IPS-15b (cell line): ENCODE results near the gene OR2M5.

Source experiments
- H3K27me3 ChIP-seq: one replicate; pipeline ENCODE4 v1.6.1; 2013; ENCODE audit warnings: low read length; ENCODE audit not compliant: control insufficient read depth, insufficient read depth
- H3K36me3 ChIP-seq: one replicate; pipeline ENCODE4 v1.6.1; 2013; ENCODE audit warnings: low read length; ENCODE audit not compliant: control insufficient read depth, insufficient read depth
- H3K4me1 ChIP-seq: one replicate; pipeline ENCODE4 v1.6.1; 2013; ENCODE audit warnings: mild to moderate bottlenecking, low read length; ENCODE audit not compliant: control insufficient read depth, insufficient read depth
- H3K4me3 ChIP-seq: one replicate; pipeline ENCODE4 v1.5.1; 2013; ENCODE audit warnings: low read depth, low read length
- H3K9ac ChIP-seq: one replicate; pipeline ENCODE4 v1.6.1; 2013; ENCODE audit warnings: low read depth, mild to moderate bottlenecking, low read length
- H3K9me3 ChIP-seq: one replicate; pipeline ENCODE4 v1.6.1; 2013; ENCODE audit warnings: mild to moderate bottlenecking, low read length; ENCODE audit not compliant: control insufficient read depth, insufficient read depth

Gene OR2M5, protein sequence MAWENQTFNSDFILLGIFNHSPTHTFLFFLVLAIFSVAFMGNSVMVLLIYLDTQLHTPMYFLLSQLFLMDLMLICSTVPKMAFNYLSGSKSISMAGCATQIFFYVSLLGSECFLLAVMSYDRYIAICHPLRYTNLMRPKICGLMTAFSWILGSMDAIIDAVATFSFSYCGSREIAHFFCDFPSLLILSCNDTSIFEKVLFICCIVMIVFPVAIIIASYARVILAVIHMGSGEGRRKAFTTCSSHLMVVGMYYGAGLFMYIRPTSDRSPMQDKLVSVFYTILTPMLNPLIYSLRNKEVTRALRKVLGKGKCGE

DNA sequence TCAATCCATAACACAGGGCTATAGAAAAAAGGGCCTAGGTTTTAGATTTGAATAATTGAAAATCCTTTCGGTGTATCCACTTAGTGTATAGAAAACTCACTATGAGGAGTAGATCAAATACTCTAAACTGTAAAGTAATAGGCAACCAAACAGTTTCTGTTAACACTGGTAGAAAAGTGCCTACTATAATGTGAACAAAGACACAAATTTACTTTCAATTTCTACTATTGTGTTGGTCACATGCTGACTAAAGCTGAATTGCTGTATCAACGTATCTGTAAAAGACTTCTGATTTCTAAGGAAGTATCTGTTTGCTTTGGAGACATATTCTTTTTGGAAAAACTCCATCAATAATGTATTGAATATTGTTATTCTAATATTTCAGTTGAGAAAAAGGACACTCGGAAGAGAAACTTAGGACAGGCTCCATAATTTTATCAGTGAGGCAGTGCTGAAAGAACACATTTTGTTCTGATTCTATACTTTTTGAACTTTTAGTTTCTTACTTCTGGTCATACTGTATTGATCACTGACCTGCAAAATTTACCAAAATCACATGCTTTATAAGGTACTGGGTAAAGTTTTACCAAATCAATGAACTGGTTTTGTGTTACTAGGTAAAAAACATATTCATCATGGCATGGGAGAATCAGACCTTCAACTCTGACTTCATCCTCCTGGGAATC lies at the start of gene OR2M5:
OR2M5 (plus strand) TSS at position 636 of the 686 bp plus-strand sequence; CDS start at position 636, 0 bp downstream.
- Histone ChIP-seq H3K4me3 (no peak within 1 kb of the TSS), H3K27me3 (no peaks in the 10 kb centered on the region), H3K9me3 (peaks cover 19% of the 10 kb centered on the region), H3K9ac (no peak within 1 kb of the TSS), H3K4me1 (no peaks in the 10 kb centered on the region), H3K36me3 (no peaks in the 10 kb centered on the region)

- no peaks in the 10 kb centered on the region for H3K27me3 ChIP-seq
- H3K36me3 ChIP-seq, result no peaks in the 10 kb centered on the region
- H3K4me1 ChIP-seq, result no peaks in the 10 kb centered on the region
- H3K4me3 ChIP-seq, result no peak overlapping the region
- H3K9me3 ChIP-seq, result peaks cover 23% of the 10 kb centered on the region
- no peak overlapping the region for H3K9ac ChIP-seq
Observed at GRCh38 chr1:248098529-248098928, 46.4 kb upstream of the OR2M5 start.

GRCh38 chr1:248102847-248103246 lies 42.1 kb upstream of the OR2M5 start:
- no peaks in the 10 kb centered on the region for H3K4me1 ChIP-seq
- peaks cover 17% of the 10 kb centered on the region for H3K9me3 ChIP-seq
- no peaks in the 10 kb centered on the region for H3K36me3 ChIP-seq
- no peak overlapping the region for H3K9ac ChIP-seq
- H3K4me3 ChIP-seq, result no peak overlapping the region
- no peaks in the 10 kb centered on the region for H3K27me3 ChIP-seq

DNA sequence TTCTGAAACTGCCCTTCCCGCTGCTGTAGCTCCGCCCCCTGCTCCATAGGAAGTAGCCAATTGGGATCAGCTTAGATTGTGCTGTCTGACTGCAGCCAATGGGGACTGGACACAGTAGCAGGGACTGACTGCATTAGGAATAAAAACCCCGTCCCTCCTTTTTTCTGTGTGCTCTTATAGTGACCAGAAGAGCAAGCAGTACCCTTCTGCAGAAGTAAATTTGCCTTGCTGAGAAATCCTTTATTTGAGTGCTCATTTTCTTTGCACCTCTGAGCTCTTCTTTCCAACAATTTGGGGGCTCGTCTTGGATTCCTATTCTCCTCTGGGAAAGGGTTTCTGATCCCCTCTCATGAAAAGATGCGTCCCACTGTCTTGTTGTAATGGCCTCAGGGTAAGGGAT lies 33.8 kb upstream of the OR2M5 start:
- Histone ChIP-seq H3K27me3 (no peaks in the 10 kb centered on the region), H3K4me1 (no peaks in the 10 kb centered on the region), H3K4me3 (no peak overlapping the region), H3K9ac (no peak overlapping the region), H3K9me3 (peaks cover 28% of the 10 kb centered on the region), H3K36me3 (no peaks in the 10 kb centered on the region)

GRCh38 chr1:248114890-248115289 lies 30.1 kb upstream of the OR2M5 start:
- H3K4me1 ChIP-seq, result no peaks in the 10 kb centered on the region
- no peaks in the 10 kb centered on the region for H3K27me3 ChIP-seq
- H3K4me3 ChIP-seq, result no peak overlapping the region
- no peaks in the 10 kb centered on the region for H3K36me3 ChIP-seq
- no peak overlapping the region for H3K9ac ChIP-seq
- peaks cover 28% of the 10 kb centered on the region for H3K9me3 ChIP-seq

GRCh38 chr1:248127653-248128052 lies 17.3 kb upstream of the OR2M5 start:
- Histone ChIP-seq H3K36me3 (no peaks in the 10 kb centered on the region), H3K4me3 (no peak overlapping the region), H3K27me3 (no peaks in the 10 kb centered on the region), H3K9me3 (peaks cover 23% of the 10 kb centered on the region), H3K9ac (no peak overlapping the region), H3K4me1 (no peaks in the 10 kb centered on the region)

DNA sequence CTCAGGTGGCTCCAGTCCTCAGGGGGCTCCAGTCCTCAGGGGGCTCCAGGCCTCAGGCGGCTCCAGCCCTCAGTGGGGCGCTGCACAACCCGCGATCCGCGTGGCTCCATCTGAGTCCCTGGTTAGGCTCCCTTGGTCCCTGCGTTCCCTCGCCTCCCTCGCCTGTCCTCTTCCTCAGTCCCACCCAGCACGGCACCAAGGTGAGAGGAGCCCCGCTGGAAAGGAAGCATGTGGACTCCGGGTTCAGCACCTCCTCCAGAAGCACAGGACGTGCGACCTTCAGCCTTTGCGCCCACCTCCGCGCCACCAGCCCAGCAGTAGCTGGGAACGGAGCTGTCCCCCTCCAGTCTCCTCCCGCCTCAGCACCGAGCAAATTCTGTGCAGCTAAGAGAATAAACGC lies 8.1 kb upstream of the OR2M5 start:
- Histone ChIP-seq H3K4me3 (no peak overlapping the region), H3K9me3 (peaks cover 3% of the 10 kb centered on the region), H3K9ac (no peak overlapping the region), H3K36me3 (no peaks in the 10 kb centered on the region), H3K27me3 (no peaks in the 10 kb centered on the region), H3K4me1 (no peaks in the 10 kb centered on the region)

GRCh38 chr1:248140846-248141245 lies 4.1 kb upstream of the OR2M5 start:
- no peak overlapping the region for H3K4me3 ChIP-seq
- H3K9me3 ChIP-seq, result peaks cover 19% of the 10 kb centered on the region
- H3K36me3 ChIP-seq, result no peaks in the 10 kb centered on the region
- no peaks in the 10 kb centered on the region for H3K4me1 ChIP-seq
- no peak overlapping the region for H3K9ac ChIP-seq
- no peaks in the 10 kb centered on the region for H3K27me3 ChIP-seq

- H3K36me3 ChIP-seq, result no peaks in the 10 kb centered on the region
- no peaks in the 10 kb centered on the region for H3K27me3 ChIP-seq
- no peak overlapping the region for H3K4me3 ChIP-seq
- peaks cover 19% of the 10 kb centered on the region for H3K9me3 ChIP-seq
- no peak overlapping the region for H3K9ac ChIP-seq
- no peaks in the 10 kb centered on the region for H3K4me1 ChIP-seq
Observed at GRCh38 chr1:248143311-248143710, 1.6 kb upstream of the OR2M5 start.

GRCh38 chr1:248152056-248152827 lies 7.3 kb downstream of the OR2M5 start:
- Histone ChIP-seq H3K27me3 (no peaks in the 10 kb centered on the region), H3K4me1 (no peaks in the 10 kb centered on the region), H3K36me3 (no peaks in the 10 kb centered on the region), H3K9me3 (peaks cover 14% of the 10 kb centered on the region), H3K4me3 (no peak overlapping the region), H3K9ac (no peak overlapping the region)

- Histone ChIP-seq H3K4me3 (no peak overlapping the region), H3K4me1 (no peaks in the 10 kb centered on the region), H3K36me3 (no peaks in the 10 kb centered on the region), H3K27me3 (no peaks in the 10 kb centered on the region), H3K9me3 (peaks cover 16% of the 10 kb centered on the region), H3K9ac (no peak overlapping the region)
Observed at GRCh38 chr1:248155927-248156326, 11.0 kb downstream of the OR2M5 start.
